ENCODE measurements around the gene ZNRF3.

GRCh38 chr22:28891156-28891733, 7.9 kb downstream of the ZNRF3 start:
- TF ChIP-seq, protein P1, sequence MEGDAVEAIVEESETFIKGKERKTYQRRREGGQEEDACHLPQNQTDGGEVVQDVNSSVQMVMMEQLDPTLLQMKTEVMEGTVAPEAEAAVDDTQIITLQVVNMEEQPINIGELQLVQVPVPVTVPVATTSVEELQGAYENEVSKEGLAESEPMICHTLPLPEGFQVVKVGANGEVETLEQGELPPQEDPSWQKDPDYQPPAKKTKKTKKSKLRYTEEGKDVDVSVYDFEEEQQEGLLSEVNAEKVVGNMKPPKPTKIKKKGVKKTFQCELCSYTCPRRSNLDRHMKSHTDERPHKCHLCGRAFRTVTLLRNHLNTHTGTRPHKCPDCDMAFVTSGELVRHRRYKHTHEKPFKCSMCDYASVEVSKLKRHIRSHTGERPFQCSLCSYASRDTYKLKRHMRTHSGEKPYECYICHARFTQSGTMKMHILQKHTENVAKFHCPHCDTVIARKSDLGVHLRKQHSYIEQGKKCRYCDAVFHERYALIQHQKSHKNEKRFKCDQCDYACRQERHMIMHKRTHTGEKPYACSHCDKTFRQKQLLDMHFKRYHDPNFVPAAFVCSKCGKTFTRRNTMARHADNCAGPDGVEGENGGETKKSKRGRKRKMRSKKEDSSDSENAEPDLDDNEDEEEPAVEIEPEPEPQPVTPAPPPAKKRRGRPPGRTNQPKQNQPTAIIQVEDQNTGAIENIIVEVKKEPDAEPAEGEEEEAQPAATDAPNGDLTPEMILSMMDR (IDR thresholded peaks at IDR 0.05), result no peak
- no peak for TF ChIP-seq POLR2A (IDR thresholded peaks at IDR 0.05; ENCODE audit: low read depth)
- no peak for TF ChIP-seq POLR2AphosphoS5 (IDR thresholded peaks at IDR 0.05)
- TF ChIP-seq EP300 (IDR thresholded peaks at IDR 0.05), result no peak
